MM.1S (cell line): ENCODE results near the gene EIF4H.
"Not testable (repeated sequence)": the region's sequence is repeated elsewhere in the genome, so short reads cannot be mapped to it uniquely, and the experiment has no call there.

ENCODE experiments used
- DNase-seq: peaks from one replicate; pipeline ENCODE4 v3.0.0-alpha.2; 2015
- H2AFZ ChIP-seq: fragments of 300-600 bp; sonication (generic); 2 replicates; pipeline ENCODE4 v1.6.0; 2016; ENCODE audit warnings: antibody characterized with exemption, low read length
- H3F3A ChIP-seq: fragments of 300-600 bp; sonication (generic); 2 replicates; pipeline ENCODE4 v1.6.1; 2016; ENCODE audit warnings: mild to moderate bottlenecking, antibody characterized with exemption, low read length, moderate library complexity, mixed read lengths; ENCODE audit not compliant: insufficient read depth
- H3K27ac ChIP-seq: fragments of 300-600 bp; sonication (generic); 2 replicates; pipeline ENCODE4 v1.5.1; 2016; ENCODE audit warnings: mild to moderate bottlenecking, low read length
- H3K27me3 ChIP-seq: fragments of 300-600 bp; sonication (generic); replicated peaks from 2 replicates; pipeline ENCODE4 v1.6.0; 2016; ENCODE audit warnings: low read length; ENCODE audit not compliant: insufficient read depth
- H3K36me3 ChIP-seq: fragments of 300-600 bp; sonication (generic); replicated peaks from 2 replicates; pipeline ENCODE4 v1.6.1; 2016; ENCODE audit warnings: mild to moderate bottlenecking, low read length, mixed read lengths; ENCODE audit not compliant: insufficient read depth
- H3K4me1 ChIP-seq: fragments of 300-600 bp; sonication (generic); 2 replicates; pipeline ENCODE4 v1.6.1; 2016; ENCODE audit warnings: low read length, mixed read lengths
- H3K4me2 ChIP-seq: fragments of 300-600 bp; sonication (generic); 2 replicates; pipeline ENCODE4 v1.6.0; 2016; ENCODE audit warnings: low read depth, low read length
- H3K4me3 ChIP-seq: fragments of 300-600 bp; sonication (generic); 2 replicates; pipeline ENCODE4 v1.5.1; 2016; ENCODE audit warnings: low read length, mixed read lengths
- H3K79me2 ChIP-seq: fragments of 300-600 bp; sonication (generic); 2 replicates; pipeline ENCODE4 v1.6.1; 2016; ENCODE audit warnings: mixed run types, low read length, mixed read lengths
- H3K9ac ChIP-seq: fragments of 300-600 bp; sonication (generic); 2 replicates; pipeline ENCODE4 v1.6.1; 2016; ENCODE audit warnings: low read length, mixed read lengths
- H3K9me2 ChIP-seq: fragments of 300-600 bp; sonication (generic); replicated peaks from 2 replicates; pipeline ENCODE4 v1.6.1; 2016; ENCODE audit warnings: mild to moderate bottlenecking, low read length, mixed read lengths; ENCODE audit not compliant: insufficient read depth
- H3K9me3 ChIP-seq: fragments of 300-600 bp; sonication (generic); replicated peaks from 2 replicates; pipeline ENCODE4 v1.6.1; 2016; ENCODE audit warnings: mild to moderate bottlenecking, low read length, mixed read lengths; ENCODE audit not compliant: insufficient read depth
- H4K20me1 ChIP-seq: fragments of 300-600 bp; sonication (generic); 2 replicates; pipeline ENCODE4 v1.6.1; 2016; ENCODE audit warnings: mild to moderate bottlenecking, low read length, moderate library complexity, mixed read lengths; ENCODE audit not compliant: insufficient read depth
- EZH2 ChIP-seq: fragments of 300-600 bp; sonication (generic); optimal IDR thresholded peaks from 2 replicates; pipeline ENCODE3; 2017; ENCODE audit warnings: low read depth, mild to moderate bottlenecking, antibody characterized with exemption, low read length, mixed read lengths
- EZH2phosphoT487 ChIP-seq: fragments of 300-600 bp; sonication (generic); IDR thresholded peaks from 2 replicates; pipeline ENCODE4 v1.6.1; 2018; ENCODE audit warnings: antibody characterized with exemption, low read length
- TF ChIP-seq, protein P1 (sequence below): fragments of 300-600 bp; sonication (generic); IDR thresholded peaks from 2 replicates; pipeline ENCODE4 v1.5.1; 2016; ENCODE audit warnings: antibody characterized with exemption, low read length, mixed read lengths

Gene EIF4H

GRCh38 chr7:74193054-74193453 lies 18.9 kb downstream of the EIF4H start:
- Histone ChIP-seq H3K36me3 (peaks cover 34% of the 10 kb centered on the region; the same call in 1 of the 2 replicates), H3K4me1 (no peaks in the 10 kb centered on the region), H3K9me3 (no peaks in the 10 kb centered on the region), H3K4me3 (no peak overlapping the region), H3F3A (no peaks in the 10 kb centered on the region; the same call in 1 of the 2 replicates), H3K4me2 (no peak overlapping the region), H3K79me2 (peaks cover 43% of the 10 kb centered on the region), H3K9me2 (no peaks in the 10 kb centered on the region), H2AFZ (no peak overlapping the region), H3K27me3 (no peaks in the 10 kb centered on the region), H3K9ac (no peak overlapping the region), H4K20me1 (peaks cover 14% of the 10 kb centered on the region), H3K27ac (no peak overlapping the region)
- no peak for DNase-seq
- TF ChIP-seq EZH2phosphoT487 (no peak), EZH2 (no peak)
- TF ChIP-seq, protein P1, sequence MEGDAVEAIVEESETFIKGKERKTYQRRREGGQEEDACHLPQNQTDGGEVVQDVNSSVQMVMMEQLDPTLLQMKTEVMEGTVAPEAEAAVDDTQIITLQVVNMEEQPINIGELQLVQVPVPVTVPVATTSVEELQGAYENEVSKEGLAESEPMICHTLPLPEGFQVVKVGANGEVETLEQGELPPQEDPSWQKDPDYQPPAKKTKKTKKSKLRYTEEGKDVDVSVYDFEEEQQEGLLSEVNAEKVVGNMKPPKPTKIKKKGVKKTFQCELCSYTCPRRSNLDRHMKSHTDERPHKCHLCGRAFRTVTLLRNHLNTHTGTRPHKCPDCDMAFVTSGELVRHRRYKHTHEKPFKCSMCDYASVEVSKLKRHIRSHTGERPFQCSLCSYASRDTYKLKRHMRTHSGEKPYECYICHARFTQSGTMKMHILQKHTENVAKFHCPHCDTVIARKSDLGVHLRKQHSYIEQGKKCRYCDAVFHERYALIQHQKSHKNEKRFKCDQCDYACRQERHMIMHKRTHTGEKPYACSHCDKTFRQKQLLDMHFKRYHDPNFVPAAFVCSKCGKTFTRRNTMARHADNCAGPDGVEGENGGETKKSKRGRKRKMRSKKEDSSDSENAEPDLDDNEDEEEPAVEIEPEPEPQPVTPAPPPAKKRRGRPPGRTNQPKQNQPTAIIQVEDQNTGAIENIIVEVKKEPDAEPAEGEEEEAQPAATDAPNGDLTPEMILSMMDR, result no peak

GRCh38 chr7:74193913-74194312 lies 19.8 kb downstream of the EIF4H start:
- peaks cover 26% of the 10 kb centered on the region; the same call in 1 of the 2 replicates for H3K36me3 ChIP-seq
- H3K9me3 ChIP-seq, result no peaks in the 10 kb centered on the region
- H2AFZ ChIP-seq, result no peak overlapping the region
- H3K4me3 ChIP-seq, result no peak overlapping the region
- no peak overlapping the region for H3K27ac ChIP-seq
- H3K27me3 ChIP-seq, result no peaks in the 10 kb centered on the region
- H4K20me1 ChIP-seq, result peaks cover 6% of the 10 kb centered on the region; the same call in 1 of the 2 replicates
- no peak overlapping the region for H3K4me2 ChIP-seq
- DNase-seq, result no peak
- H3K4me1 ChIP-seq, result no peaks in the 10 kb centered on the region
- TF ChIP-seq, protein P1, result no peak
- TF ChIP-seq EZH2phosphoT487, result no peak
- no peak for TF ChIP-seq EZH2
- peaks cover 34% of the 10 kb centered on the region for H3K79me2 ChIP-seq
- H3F3A ChIP-seq, result no peaks in the 10 kb centered on the region; the same call in 1 of the 2 replicates
- H3K9me2 ChIP-seq, result no peaks in the 10 kb centered on the region
- no peak overlapping the region for H3K9ac ChIP-seq

DNA sequence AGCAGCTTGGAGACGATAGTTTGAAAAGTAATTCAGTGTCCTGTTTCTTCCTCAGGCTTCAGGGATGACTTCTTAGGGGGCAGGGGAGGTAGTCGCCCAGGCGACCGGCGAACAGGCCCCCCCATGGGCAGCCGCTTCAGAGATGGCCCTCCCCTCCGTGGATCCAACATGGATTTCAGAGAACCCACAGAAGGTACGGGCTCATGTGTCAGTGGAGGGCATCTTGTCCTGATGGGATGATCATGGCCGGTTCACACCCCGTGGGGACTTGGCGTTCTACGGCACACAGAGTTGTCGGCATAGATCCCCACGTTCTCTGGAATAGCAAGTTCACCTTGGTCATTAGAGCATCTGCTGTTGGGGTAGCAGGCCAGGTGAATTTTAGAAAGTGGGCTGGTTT lies 20.5 kb downstream of the EIF4H start:
- no peaks in the 10 kb centered on the region; the same call in 1 of the 2 replicates for H3F3A ChIP-seq
- DNase-seq, result no peak
- H3K27ac ChIP-seq, result no peak overlapping the region
- H2AFZ ChIP-seq, result no peak overlapping the region
- H3K4me3 ChIP-seq, result no peak overlapping the region
- H3K27me3 ChIP-seq, result no peaks in the 10 kb centered on the region
- H3K4me2 ChIP-seq, result no peak overlapping the region
- H3K9me3 ChIP-seq, result no peaks in the 10 kb centered on the region
- H3K9ac ChIP-seq, result no peak overlapping the region
- no peaks in the 10 kb centered on the region for H3K4me1 ChIP-seq
- H3K9me2 ChIP-seq, result no peaks in the 10 kb centered on the region
- TF ChIP-seq EZH2phosphoT487 (no peak), EZH2 (no peak)
- TF ChIP-seq, protein P1, result no peak
- peaks cover 27% of the 10 kb centered on the region for H3K79me2 ChIP-seq
- no peaks in the 10 kb centered on the region for H4K20me1 ChIP-seq
- peaks cover 20% of the 10 kb centered on the region; the same call in 1 of the 2 replicates for H3K36me3 ChIP-seq

DNA sequence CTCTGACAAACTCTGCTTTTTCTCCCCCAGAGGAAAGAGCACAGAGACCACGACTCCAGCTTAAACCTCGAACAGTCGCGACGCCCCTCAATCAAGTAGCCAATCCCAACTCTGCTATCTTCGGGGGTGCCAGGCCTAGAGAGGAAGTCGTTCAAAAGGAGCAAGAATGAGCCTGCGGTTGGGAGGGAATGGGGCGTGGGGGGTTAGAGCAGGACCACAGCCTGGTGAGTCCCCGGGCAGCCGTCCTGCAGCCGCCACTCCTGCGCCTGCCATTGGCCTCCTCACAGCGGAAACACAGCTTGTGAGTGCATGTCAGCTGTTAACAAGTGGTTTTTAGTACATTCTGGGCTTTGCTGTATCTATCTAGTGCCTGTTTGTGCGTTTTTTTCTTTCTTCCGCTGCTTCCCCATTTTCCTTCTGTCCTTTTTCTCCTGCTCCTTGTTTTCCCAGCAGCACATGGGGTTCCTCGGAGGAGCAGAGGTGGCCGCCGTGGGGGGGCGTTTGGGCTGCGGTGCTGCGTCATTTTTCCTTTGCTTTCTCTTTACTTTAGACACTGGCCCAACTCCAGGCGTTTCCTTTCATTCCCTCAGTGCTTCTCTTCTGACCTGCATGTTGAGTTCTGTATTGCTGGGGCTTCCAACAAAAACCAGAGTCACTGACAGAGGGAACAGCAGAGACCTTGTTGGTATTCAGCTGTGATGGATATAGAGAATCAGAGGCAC lies 21.1 kb downstream of the EIF4H start:
- H3K4me1 ChIP-seq, H3K27ac ChIP-seq, H3F3A ChIP-seq, H2AFZ ChIP-seq, H4K20me1 ChIP-seq, H3K9me2 ChIP-seq, H3K27me3 ChIP-seq, H3K9me3 ChIP-seq, H3K4me2 ChIP-seq, DNase-seq, H3K4me3 ChIP-seq, H3K9ac ChIP-seq: not testable (repeated sequence)
- H3K36me3 ChIP-seq, result peaks cover 14% of the 10 kb centered on the region; the same call in 1 of the 2 replicates
- peaks cover 21% of the 10 kb centered on the region for H3K79me2 ChIP-seq

- H3K27ac ChIP-seq, H3K4me2 ChIP-seq, H4K20me1 ChIP-seq, DNase-seq, H2AFZ ChIP-seq, H3F3A ChIP-seq, H3K9me3 ChIP-seq, H3K36me3 ChIP-seq, H3K4me1 ChIP-seq, H3K9me2 ChIP-seq, H3K9ac ChIP-seq, H3K4me3 ChIP-seq, H3K27me3 ChIP-seq: not testable (repeated sequence)
- H3K79me2 ChIP-seq, result peaks cover 13% of the 10 kb centered on the region
Measured at GRCh38 chr7:74195968-74196654, 22.0 kb downstream of the EIF4H start.
